Vagina (tissue), 2 donors: ENCODE data around the gene PIEZO1.

Source experiments
- POLR2A ChIP-seq, 2 donors: fragments of 450-650 bp; IDR thresholded peaks; one replicate each; pipeline ENCODE4 v1.6.1; 2017; ENCODE audit warnings: antibody characterized with exemption in 2 of 2, mild to moderate bottlenecking in 2 of 2, moderate library complexity in 2 of 2
- TF ChIP-seq, protein P1 (sequence below), 3 experiments: fragments of 450-650 bp in 2 of 3; fragments of 200-600 bp in 1 of 3; sonication (generic) in 1 of 3; IDR thresholded peaks; one replicate each; pipeline ENCODE4 v1.5.1; 2017 to 2019; ENCODE audit warnings: antibody characterized with exemption in 3 of 3, mild to moderate bottlenecking in 2 of 3, moderate library complexity in 2 of 3

DNA sequence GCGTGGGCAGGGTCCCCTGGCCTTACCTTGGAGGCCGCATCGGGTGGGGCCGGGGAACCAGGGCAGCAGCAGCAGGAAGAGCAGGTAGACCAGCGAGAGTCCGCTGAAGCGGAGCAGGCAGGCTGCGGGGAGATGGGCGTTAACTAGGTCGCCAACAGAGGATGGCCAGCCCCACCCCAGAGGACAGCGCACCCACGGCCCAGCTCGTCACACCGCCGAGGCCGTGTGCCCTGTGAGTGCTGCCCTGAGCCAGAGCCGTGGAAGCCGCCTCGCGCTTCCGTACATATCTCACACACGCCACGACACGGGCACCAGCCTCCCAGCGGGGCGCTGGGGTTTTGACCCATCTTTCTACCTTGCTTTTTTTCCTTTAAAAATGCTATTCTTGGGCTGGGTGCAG, 35.7 kb downstream of the PIEZO1 start:
- TF ChIP-seq, protein P1, sequence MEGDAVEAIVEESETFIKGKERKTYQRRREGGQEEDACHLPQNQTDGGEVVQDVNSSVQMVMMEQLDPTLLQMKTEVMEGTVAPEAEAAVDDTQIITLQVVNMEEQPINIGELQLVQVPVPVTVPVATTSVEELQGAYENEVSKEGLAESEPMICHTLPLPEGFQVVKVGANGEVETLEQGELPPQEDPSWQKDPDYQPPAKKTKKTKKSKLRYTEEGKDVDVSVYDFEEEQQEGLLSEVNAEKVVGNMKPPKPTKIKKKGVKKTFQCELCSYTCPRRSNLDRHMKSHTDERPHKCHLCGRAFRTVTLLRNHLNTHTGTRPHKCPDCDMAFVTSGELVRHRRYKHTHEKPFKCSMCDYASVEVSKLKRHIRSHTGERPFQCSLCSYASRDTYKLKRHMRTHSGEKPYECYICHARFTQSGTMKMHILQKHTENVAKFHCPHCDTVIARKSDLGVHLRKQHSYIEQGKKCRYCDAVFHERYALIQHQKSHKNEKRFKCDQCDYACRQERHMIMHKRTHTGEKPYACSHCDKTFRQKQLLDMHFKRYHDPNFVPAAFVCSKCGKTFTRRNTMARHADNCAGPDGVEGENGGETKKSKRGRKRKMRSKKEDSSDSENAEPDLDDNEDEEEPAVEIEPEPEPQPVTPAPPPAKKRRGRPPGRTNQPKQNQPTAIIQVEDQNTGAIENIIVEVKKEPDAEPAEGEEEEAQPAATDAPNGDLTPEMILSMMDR (IDR thresholded peaks at IDR 0.05): no peak
- TF ChIP-seq POLR2A (IDR thresholded peaks at IDR 0.05): no peak
